WTC11 (cell line): ENCODE data around the gene KLK2. TPM values are rescaled to one million over a fixed set of nuclear protein-coding genes. Genes with fewer than 3 reads are reported as not detected.

Experiments used
- ATAC-seq: fragments of 200-7000 bp; cut with Tn5 transposase; 2 replicates; pipeline ENCODE4 v1.10.0; 2021; ENCODE audit warnings: mild to moderate bottlenecking, moderate library complexity
- CTCF ChIA-PET: fragments of 300-600 bp; sonication (Branson Sonifier 250); formaldehyde crosslinking; loops from one replicate; lab custom pipeline; 2021; ENCODE audit warnings: antibody characterized with exemption; lab: Charles Lee
- POLR2A ChIA-PET: fragments of 350-600 bp; sonication (Branson Sonifier 250); formaldehyde crosslinking; loops from one replicate; lab custom pipeline; 2021; ENCODE audit warnings: antibody characterized with exemption; lab: Charles Lee
- DNase-seq: peaks from one replicate; pipeline ENCODE4 v3.0.0; 2021; ENCODE audit warnings: low spot score
- H3K27ac Mint-ChIP-seq: 2 replicates; pipeline ENCODE4 v1.8.0; 2021; ENCODE audit warnings: mixed read lengths
- H3K27me3 Mint-ChIP-seq: 2 replicates; pipeline ENCODE4 v1.8.0; 2021; ENCODE audit warnings: low read depth, mild to moderate bottlenecking, moderate library complexity, mixed read lengths
- H3K36me3 Mint-ChIP-seq: 2 replicates; pipeline ENCODE4 v1.8.0; 2021; ENCODE audit warnings: mixed read lengths
- H3K4me1 Mint-ChIP-seq: 2 replicates; pipeline ENCODE4 v1.8.0; 2022; ENCODE audit warnings: mixed read lengths
- H3K4me3 Mint-ChIP-seq: 2 replicates; pipeline ENCODE4 v1.8.0; 2021; ENCODE audit warnings: mild to moderate bottlenecking, moderate library complexity, mixed read lengths
- H3K9me3 Mint-ChIP-seq: 2 replicates; pipeline ENCODE4 v1.8.0; 2021; ENCODE audit warnings: mixed read lengths
- AR ChIP-seq: fragments of 250-450 bp; sonication (Bioruptor Pico); IDR thresholded peaks from 2 replicates; pipeline ENCODE4 v1.9.0; 2021; ENCODE audit warnings: mild to moderate bottlenecking
- CTCF ChIP-seq: fragments of 200-600 bp; IDR thresholded peaks from 2 replicates; pipeline ENCODE4 v1.8.0; 2022; ENCODE audit warnings: antibody characterized with exemption
- EMX1 ChIP-seq: fragments of 250-450 bp; sonication (Bioruptor Pico); IDR thresholded peaks from 2 replicates; pipeline ENCODE4 v1.8.0; 2021; ENCODE audit warnings: mild to moderate bottlenecking
- ERG ChIP-seq: fragments of 250-450 bp; sonication (Bioruptor Pico); IDR thresholded peaks from 2 replicates; pipeline ENCODE4 v1.8.0; 2021; ENCODE audit warnings: mild to moderate bottlenecking
- FOXJ3 ChIP-seq: sonication (generic); formaldehyde crosslinking; IDR thresholded peaks from 2 replicates; pipeline ENCODE4 v1.9.0; 2021; ENCODE audit warnings: missing genetic modification reagents, mild to moderate bottlenecking, borderline replicate concordance
- FOXP1 ChIP-seq: sonication (generic); formaldehyde crosslinking; IDR thresholded peaks from 2 replicates; pipeline ENCODE4 v1.8.0; 2022; ENCODE audit warnings: missing genetic modification reagents, mild to moderate bottlenecking, moderate library complexity, borderline replicate concordance
- PRRX2 ChIP-seq: fragments of 250-450 bp; sonication (Bioruptor Pico); IDR thresholded peaks from 2 replicates; pipeline ENCODE4 v1.8.0; 2021; ENCODE audit warnings: mild to moderate bottlenecking
- RELA ChIP-seq: sonication (generic); formaldehyde crosslinking; IDR thresholded peaks from 2 replicates; pipeline ENCODE4 v1.8.1; 2022; ENCODE audit warnings: missing genetic modification reagents, mild to moderate bottlenecking, borderline replicate concordance
- STAT6 ChIP-seq: sonication (generic); formaldehyde crosslinking; conservative IDR thresholded peaks from 2 replicates; pipeline ENCODE4 v1.8.1; 2023; ENCODE audit warnings: mild to moderate bottlenecking, low read depth, missing genetic modification reagents, moderate library complexity
- TEAD4 ChIP-seq: sonication (generic); formaldehyde crosslinking; IDR thresholded peaks from 2 replicates; pipeline ENCODE4 v1.8.0; 2022; ENCODE audit warnings: mild to moderate bottlenecking, missing genetic modification reagents
- USF2 ChIP-seq: sonication (generic); formaldehyde crosslinking; IDR thresholded peaks from 2 replicates; pipeline ENCODE4 v1.8.1; 2023; ENCODE audit warnings: mild to moderate bottlenecking, missing genetic modification reagents, moderate library complexity
- ZNF396 ChIP-seq: fragments of 250-450 bp; sonication (Bioruptor Pico); IDR thresholded peaks from 2 replicates; pipeline ENCODE4 v1.8.0; 2021; ENCODE audit warnings: mild to moderate bottlenecking, moderate library complexity, borderline replicate concordance
- ZNF416 ChIP-seq: fragments of 250-450 bp; sonication (Bioruptor Pico); IDR thresholded peaks from 2 replicates; pipeline ENCODE4 v1.9.0; 2021; ENCODE audit warnings: mild to moderate bottlenecking, inconsistent platforms
- total RNA-seq: library from RNA; stranded (reverse); gene quantifications from 3 replicates; pipeline ENCODE4 v1.2.3, GENCODE V29; 2021
- TF ChIP-seq, protein P1 (sequence below): sonication (generic); formaldehyde crosslinking; IDR thresholded peaks from 2 replicates; pipeline ENCODE4 v1.8.1; 2023; ENCODE audit warnings: mild to moderate bottlenecking, missing genetic modification reagents
- TF ChIP-seq, protein P2 (sequence below): sonication (generic); formaldehyde crosslinking; IDR thresholded peaks from 2 replicates; pipeline ENCODE4 v1.8.1; 2022; ENCODE audit warnings: mild to moderate bottlenecking, moderate library complexity, missing genetic modification reagents
- TF ChIP-seq, protein P3 (sequence below): sonication (generic); formaldehyde crosslinking; conservative IDR thresholded peaks from 2 replicates; pipeline ENCODE4 v1.8.1; 2022; ENCODE audit warnings: mild to moderate bottlenecking, missing genetic modification reagents
- TF ChIP-seq, protein P4 (sequence below): fragments of 250-450 bp; sonication (Bioruptor Pico); IDR thresholded peaks from 2 replicates; pipeline ENCODE4 v1.9.0; 2021; ENCODE audit warnings: mild to moderate bottlenecking
- TF ChIP-seq, protein P5 (sequence below): sonication (generic); formaldehyde crosslinking; IDR thresholded peaks from 2 replicates; pipeline ENCODE4 v1.8.1; 2022; ENCODE audit warnings: low read depth, mild to moderate bottlenecking, moderate library complexity, missing genetic modification reagents, borderline replicate concordance

The KLK2 gene
- total RNA-seq, 1 experiment from 2014 or later: not detected

DNA sequence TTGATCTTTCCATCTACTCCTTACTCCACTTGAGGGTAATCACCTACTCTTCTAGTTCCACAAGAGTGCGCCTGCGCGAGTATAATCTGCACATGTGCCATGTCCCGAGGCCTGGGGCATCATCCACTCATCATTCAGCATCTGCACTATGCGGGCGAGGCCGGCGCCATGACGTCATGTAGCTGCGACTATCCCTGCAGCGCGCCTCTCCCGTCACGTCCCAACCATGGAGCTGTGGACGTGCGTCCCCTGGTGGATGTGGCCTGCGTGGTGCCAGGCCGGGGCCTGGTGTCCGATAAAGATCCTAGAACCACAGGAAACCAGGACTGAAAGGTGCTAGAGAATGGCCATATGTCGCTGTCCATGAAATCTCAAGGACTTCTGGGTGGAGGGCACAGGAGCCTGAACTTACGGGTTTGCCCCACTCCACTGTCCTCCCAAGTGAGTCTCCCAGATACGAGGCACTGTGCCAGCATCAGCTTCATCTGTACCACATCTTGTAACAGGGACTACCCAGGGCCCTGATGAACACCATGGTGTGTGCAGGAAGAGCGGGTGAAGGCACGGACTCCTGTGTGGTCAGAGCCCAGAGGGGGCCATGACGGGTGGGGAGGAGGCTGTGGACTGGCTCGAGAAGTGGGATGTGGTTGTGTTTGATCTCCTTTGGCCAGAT is 2.7 kb upstream of the KLK2 start:
- Mint-ChIP-seq H3K9me3 (no peaks in the 10 kb centered on the region), H3K4me1 (no peaks in the 10 kb centered on the region), H3K27me3 (peaks cover 60% of the 10 kb centered on the region), H3K4me3 (no peak overlapping the region), H3K27ac (no peak overlapping the region), H3K36me3 (no peaks in the 10 kb centered on the region)
- POLR2A ChIA-PET: no interaction called here
- DNase-seq (peak; percentile 44), ATAC-seq (peak; percentile 75)
- CTCF ChIA-PET: interaction anchor here (0.6 to 1.5 kb wide), 5 partner anchors 30 to 165 kb away, joined by 3 to 5 read pairs (median 3); no protein-coding TSS in a partner anchor
- TF ChIP-seq, protein P1, sequence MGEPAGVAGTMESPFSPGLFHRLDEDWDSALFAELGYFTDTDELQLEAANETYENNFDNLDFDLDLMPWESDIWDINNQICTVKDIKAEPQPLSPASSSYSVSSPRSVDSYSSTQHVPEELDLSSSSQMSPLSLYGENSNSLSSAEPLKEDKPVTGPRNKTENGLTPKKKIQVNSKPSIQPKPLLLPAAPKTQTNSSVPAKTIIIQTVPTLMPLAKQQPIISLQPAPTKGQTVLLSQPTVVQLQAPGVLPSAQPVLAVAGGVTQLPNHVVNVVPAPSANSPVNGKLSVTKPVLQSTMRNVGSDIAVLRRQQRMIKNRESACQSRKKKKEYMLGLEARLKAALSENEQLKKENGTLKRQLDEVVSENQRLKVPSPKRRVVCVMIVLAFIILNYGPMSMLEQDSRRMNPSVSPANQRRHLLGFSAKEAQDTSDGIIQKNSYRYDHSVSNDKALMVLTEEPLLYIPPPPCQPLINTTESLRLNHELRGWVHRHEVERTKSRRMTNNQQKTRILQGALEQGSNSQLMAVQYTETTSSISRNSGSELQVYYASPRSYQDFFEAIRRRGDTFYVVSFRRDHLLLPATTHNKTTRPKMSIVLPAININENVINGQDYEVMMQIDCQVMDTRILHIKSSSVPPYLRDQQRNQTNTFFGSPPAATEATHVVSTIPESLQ (CRISPR knock-in tag): no peak
- TF ChIP-seq CTCF: 0 out of 2 replicates have a peak, but pooled peaks have one; percentile 23

DNA sequence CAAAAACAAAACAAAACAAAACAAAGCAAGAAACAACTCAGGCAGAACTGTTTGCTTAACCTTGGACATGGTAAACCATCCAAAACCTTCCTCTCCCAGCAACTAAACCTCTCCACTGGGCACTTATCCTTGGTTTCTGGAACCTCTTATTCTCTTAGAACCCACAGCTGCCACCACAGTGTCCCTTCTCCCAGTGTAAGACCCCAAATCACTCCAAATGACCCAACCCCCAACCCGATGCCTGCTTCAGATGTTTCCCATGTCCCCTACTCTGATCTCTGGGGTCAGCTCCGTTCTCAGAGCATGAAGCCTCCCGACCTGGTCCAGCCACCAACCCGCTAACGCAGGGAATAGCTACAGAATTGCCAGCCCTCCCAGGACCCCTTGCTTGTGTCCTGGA is 972 bp downstream of the KLK2 start:
- peaks cover 3% of the 10 kb centered on the region; the same call in 1 of the 2 replicates for H3K4me1 Mint-ChIP-seq
- no peak for TF ChIP-seq ZNF396
- TF ChIP-seq, protein P2, sequence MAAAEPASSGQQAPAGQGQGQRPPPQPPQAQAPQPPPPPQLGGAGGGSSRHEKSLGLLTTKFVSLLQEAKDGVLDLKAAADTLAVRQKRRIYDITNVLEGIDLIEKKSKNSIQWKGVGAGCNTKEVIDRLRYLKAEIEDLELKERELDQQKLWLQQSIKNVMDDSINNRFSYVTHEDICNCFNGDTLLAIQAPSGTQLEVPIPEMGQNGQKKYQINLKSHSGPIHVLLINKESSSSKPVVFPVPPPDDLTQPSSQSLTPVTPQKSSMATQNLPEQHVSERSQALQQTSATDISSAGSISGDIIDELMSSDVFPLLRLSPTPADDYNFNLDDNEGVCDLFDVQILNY: no peak
- no peak for TF ChIP-seq AR (CRISPR knock-in tag)
- TF ChIP-seq, protein P3, sequence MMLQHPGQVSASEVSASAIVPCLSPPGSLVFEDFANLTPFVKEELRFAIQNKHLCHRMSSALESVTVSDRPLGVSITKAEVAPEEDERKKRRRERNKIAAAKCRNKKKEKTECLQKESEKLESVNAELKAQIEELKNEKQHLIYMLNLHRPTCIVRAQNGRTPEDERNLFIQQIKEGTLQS: no peak
- no peak for TF ChIP-seq FOXJ3
- no peak for TF ChIP-seq FOXP1 (CRISPR knock-in tag)
- TF ChIP-seq ERG (CRISPR knock-in tag): no peak
- TF ChIP-seq USF2 (CRISPR knock-in tag): no peak
- TF ChIP-seq, protein P4, sequence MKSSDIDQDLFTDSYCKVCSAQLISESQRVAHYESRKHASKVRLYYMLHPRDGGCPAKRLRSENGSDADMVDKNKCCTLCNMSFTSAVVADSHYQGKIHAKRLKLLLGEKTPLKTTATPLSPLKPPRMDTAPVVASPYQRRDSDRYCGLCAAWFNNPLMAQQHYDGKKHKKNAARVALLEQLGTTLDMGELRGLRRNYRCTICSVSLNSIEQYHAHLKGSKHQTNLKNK (CRISPR knock-in tag): no peak
- TF ChIP-seq ZNF416: no peak
- TF ChIP-seq EMX1: no peak
- TF ChIP-seq, protein P5, sequence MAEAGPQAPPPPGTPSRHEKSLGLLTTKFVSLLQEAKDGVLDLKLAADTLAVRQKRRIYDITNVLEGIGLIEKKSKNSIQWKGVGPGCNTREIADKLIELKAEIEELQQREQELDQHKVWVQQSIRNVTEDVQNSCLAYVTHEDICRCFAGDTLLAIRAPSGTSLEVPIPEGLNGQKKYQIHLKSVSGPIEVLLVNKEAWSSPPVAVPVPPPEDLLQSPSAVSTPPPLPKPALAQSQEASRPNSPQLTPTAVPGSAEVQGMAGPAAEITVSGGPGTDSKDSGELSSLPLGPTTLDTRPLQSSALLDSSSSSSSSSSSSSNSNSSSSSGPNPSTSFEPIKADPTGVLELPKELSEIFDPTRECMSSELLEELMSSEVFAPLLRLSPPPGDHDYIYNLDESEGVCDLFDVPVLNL (CRISPR knock-in tag): no peak
- TF ChIP-seq PRRX2 (CRISPR knock-in tag): no peak
- no peak for TF ChIP-seq TEAD4
- TF ChIP-seq STAT6 (CRISPR knock-in tag): no peak
- no peak for TF ChIP-seq RELA (CRISPR knock-in tag)
- DNase-seq: no peak
- no peaks in the 10 kb centered on the region for H3K36me3 Mint-ChIP-seq
- ATAC-seq: no peak
- CTCF ChIA-PET: no interaction called here
- no peak overlapping the region for H3K27ac Mint-ChIP-seq
- peaks cover 5% of the 10 kb centered on the region; the same call in 1 of the 2 replicates for H3K9me3 Mint-ChIP-seq
- no peak overlapping the region for H3K4me3 Mint-ChIP-seq
- POLR2A ChIA-PET: no interaction called here
- peaks cover 38% of the 10 kb centered on the region for H3K27me3 Mint-ChIP-seq
